ENCODE data around the gene GIT1.

GRCh38 chr17:29586676-29587469 lies 2.6 kb downstream of the GIT1 start:
- TF ChIP-seq POLR2A (IDR thresholded peaks at IDR 0.05) (no peak), CTCF (IDR thresholded peaks at IDR 0.05) (no peak), POLR2AphosphoS5 (IDR thresholded peaks at IDR 0.05) (no peak)
